Subcutaneous adipose tissue (tissue), 4 donors: ENCODE data around the gene TOMM70. TPM values are rescaled to one million over a fixed set of nuclear protein-coding genes. Genes with fewer than 3 reads are reported as not detected.

ENCODE experiments used
- total RNA-seq, 4 donors: library from RNA; depleted of rRNA; stranded (reverse); fragments of >200 nt; gene quantifications; one replicate each; pipeline ENCODE4 v1.1.0, GENCODE V29; 2016
- TF ChIP-seq, protein P1 (sequence below): fragments of 450-650 bp; IDR thresholded peaks from one replicate; pipeline ENCODE4 v1.5.1; 2016; ENCODE audit warnings: low read depth, mild to moderate bottlenecking, control low read depth, antibody characterized with exemption, moderate library complexity

The TOMM70 gene
- total RNA-seq, 4 donors from 2014 or later, result 48.0 to 72.4 (median 52.0) TPM

DNA sequence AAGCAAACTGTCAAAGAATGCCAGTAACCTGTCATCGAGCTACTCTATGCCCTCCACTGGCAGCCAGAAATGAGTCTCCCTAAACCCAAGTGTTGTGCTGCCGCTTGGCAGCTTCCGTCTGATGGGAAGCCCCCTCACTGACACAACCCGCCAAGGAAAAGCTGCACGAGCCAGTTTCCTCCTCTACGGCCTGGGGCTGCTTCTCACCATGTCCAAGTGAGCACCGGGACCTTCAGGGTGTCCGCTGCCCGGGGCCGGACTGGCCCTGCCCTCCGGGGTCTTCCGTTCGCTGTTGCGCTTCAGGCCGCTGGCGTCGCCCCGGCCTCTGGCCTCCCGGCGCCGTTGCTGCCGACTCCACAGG is 490 bp downstream of the TOMM70 start:
- TF ChIP-seq, protein P1, sequence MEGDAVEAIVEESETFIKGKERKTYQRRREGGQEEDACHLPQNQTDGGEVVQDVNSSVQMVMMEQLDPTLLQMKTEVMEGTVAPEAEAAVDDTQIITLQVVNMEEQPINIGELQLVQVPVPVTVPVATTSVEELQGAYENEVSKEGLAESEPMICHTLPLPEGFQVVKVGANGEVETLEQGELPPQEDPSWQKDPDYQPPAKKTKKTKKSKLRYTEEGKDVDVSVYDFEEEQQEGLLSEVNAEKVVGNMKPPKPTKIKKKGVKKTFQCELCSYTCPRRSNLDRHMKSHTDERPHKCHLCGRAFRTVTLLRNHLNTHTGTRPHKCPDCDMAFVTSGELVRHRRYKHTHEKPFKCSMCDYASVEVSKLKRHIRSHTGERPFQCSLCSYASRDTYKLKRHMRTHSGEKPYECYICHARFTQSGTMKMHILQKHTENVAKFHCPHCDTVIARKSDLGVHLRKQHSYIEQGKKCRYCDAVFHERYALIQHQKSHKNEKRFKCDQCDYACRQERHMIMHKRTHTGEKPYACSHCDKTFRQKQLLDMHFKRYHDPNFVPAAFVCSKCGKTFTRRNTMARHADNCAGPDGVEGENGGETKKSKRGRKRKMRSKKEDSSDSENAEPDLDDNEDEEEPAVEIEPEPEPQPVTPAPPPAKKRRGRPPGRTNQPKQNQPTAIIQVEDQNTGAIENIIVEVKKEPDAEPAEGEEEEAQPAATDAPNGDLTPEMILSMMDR, result no peak

DNA sequence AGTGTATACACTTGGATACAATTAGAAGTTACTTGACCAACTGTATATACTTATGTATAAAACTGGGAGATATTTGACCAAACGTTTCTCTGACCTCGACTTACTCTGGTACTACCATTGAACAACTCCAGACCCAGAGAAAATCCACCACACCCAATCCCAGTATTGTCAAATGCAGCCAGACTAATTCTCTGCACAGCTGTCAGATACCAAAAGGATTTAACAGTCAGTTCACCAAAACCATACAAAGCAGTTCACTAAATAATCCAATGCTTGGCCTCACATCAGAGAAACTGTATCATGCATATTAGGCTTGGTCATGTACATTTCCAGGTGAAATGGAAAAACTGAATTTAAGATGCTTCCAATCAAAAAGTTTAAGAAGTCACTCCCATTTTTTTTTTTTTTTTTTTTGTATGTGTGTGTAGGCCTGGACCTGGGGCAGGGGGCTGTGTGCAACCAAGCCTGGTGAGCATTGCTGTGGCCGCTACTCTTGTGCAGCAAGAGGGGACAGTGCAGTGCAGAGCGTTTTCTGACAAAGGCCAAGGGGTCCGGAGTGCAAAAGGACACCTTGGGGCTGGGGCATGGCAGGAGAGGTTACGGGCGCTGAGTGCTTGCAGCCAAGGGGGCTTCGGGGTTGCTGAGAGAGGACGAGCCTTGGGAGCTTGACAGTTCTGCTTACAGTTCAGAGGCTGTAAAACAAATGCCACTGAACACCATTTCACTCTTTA is 1.4 kb downstream of the TOMM70 start:
- TF ChIP-seq, protein P1, result no peak

DNA sequence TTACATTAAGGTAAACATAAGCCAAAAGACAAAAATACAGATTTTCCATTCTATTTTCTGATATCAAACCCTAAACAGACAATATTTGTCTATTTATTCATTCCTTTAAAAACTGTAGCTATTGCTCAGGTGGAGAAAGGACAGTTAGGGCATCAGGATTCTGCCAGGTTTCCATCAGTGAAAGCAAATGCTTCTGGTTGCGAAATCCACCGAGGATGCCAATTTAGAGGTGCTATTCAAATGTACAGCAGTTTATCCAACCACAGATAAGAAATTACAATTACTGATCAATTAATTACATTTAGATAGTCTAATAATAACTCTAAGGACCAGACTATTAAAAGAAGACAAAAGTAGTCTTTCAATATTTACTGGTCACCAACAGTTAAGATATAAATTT is 3.9 kb downstream of the TOMM70 start:
- TF ChIP-seq, protein P1, result no peak

DNA sequence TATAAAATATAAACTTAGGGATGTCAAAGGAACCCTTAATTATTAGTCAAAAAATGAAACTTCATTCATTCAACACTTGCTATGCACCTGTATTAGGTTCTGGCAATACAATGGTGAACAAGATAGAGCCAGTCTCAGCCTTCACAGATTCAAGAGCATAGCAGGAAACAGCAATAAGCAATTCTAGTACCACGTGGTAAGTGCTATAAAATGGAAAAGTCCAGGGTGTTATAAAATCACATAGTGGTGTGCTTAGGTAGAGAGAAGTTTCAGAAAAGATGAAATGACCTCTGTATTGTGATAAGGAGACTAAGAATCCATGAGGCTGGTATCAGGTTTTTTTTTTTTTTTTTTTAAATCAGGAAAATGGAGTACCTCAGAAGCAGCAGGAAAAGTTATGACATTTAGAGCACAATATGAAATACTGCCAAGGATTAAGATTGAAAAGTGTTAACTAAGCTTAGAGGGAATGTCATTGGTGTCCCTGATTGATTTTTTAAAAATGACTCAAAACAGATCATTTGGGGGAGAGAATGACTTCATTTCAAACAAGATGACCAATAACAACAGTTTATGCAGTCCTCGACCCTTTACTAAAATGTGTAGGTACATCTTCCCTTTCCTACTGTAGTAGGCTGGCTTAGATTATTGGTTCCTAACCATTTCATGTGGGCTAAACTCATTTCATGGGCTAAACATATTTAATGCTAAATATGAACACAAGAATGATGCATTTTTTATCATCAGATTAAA is 5.0 kb downstream of the TOMM70 start:
- TF ChIP-seq, protein P1, result no peak

DNA sequence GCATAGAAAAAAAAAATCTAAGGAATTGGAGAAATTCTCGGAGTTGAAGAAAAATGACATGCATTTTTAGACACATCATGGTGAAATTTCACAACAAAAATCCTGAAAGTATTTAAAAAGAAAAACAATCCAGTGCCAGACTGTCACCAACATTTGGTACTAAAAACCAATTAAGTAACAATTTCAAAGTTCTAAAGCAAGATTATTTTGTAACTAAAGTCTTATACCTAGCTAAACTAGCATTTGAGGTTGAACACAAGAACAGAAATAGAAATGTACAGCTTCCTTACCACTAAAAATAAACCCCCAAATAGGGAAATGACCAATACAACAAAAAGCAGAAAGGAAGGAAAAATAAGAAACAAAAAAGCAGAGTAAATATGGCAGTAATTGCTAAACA is 11.9 kb downstream of the TOMM70 start:
- TF ChIP-seq, protein P1, result no peak

DNA sequence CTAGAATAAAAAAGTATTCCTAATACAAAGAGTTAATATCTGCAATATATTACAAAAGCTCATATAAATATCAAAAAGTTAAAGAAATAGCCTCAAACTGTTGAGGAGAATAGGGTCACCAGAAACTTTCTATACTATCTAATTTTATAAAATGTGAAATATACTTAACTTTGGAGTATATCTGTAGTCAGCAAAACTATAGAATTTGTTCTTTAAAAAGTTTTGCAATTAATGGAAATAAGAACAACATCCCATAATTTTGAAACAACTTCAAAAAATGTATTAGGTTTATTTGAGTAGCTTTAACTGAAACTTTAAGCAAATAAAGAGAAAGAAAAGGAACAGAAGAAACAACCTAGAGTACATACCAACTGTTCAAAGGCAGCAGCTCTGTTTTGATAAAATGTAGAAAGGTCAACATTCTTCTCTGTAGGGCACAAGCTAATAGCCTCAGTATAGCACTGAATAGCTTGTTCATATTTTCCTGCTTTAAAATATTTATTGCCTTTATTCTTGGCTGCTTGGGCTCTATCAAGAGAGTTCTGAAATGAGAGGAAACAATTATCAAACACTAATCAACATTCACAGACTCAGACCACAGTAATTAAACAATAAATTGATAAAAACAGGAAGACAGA is 14.3 kb downstream of the TOMM70 start:
- TF ChIP-seq, protein P1, result no peak

DNA sequence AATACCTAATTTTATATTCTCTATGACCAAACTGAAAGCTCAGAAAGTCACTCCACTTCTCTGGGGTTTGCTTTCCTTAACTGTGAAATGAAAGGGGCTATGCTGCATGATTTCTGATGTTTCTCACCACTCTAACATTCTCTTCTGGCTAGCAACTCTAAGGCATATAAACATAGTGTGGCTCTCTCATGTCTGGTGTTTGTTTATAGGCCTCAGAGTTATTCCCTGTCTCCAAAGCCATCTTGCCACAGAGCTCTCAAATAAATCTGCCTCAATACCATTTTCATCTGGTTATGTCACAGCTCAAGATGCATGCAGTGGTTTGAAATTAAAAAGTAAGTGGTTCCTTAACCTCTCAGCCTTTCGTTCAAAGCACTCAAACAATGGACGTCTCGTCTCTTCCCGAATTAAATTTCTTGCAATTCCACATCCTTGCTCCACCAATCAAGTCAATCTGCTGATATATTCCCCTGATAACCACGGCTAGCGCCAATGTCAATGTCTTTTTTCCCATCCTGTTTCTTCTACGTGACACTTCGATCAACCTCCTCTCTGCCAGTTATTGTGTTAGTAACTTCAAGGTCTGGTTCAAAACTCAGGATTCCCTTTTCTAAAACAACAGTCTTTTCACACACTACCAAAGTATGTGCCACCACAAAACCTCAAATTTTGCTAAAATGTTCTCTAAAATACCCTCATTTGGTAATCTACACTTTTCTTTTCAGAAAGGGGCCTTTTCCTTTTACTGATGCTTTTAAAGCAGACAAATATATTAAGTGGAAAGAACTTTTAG is 16.0 kb downstream of the TOMM70 start:
- TF ChIP-seq, protein P1, result no peak
